Kidney tubule cell (primary cell): ENCODE data around the gene SLC38A9.
"Not testable (repeated sequence)": the region's sequence is repeated elsewhere in the genome, so short reads cannot be mapped to it uniquely, and the experiment has no call there.

ENCODE experiments used
- DNase-seq: peaks from one replicate; pipeline ENCODE4 v3.0.0-alpha.2; 2018; ENCODE audit warnings: low spot score

The SLC38A9 gene

DNA sequence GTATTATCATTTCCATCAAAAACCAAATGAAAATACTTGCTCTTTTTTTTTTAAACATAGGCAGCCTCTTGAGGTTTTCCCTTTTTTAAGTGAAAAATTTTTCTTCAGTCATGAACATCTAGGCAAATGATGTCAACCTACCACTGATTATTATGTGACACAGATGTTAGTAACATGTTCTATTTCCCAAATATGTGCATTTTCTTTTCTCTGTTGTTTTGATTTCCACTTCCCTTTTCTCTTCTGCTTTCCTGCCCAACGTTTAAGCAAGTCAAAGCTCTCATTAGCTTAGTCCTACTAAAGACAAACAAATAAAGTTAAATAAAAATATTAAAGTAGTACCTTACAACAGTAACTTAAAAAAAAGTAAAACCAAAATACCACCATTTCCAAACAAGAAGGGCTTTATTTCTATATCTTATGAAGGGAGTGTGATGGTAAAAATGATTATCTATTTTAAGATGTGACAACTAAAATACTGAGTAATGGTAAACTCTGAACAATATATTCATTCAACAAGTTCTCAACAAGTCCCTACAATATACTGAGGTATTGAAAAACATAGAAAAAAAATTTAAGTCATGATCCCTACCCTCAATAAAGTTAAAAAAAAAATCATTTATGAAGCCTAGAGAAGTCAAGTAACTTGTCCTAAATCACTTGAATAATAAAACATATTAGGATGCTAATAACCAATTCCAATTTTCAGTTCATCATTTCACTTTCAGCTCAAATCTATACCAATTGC, 9.4 kb downstream of the SLC38A9 start:
- DNase-seq = no peak

DNA sequence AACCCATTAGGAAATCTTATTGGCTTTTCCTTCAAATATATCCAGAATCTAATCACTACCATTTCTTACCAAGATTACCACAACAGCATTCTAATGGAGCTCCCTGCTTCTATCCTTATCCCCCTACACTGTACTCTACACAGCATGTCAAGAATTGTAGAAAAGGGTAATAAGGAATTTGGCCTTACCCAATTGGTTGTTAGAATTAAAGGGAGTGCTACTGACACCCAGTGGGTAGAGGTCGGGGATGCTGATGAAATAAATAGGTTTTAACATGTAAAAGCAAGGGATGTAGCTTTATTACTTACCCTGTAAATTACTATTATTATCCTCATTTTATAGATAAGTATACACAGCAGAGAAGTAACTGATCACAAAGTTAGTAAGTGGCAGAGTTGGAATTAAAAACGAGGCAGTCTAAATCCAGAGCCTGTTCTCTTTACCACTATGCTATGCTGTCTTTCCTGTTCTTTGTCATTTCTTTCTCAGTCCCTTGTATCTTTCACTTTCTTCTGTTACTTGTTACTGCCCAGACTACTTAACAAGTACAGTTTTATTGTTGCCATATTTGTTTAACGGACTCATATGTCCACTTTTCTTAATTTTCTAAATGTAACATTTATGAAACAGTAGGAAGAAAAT, 10.5 kb downstream of the SLC38A9 start:
- DNase-seq = no peak

GRCh38 chr5:55700745-55701144, 11.4 kb downstream of the SLC38A9 start:
- DNase-seq = no peak

DNA sequence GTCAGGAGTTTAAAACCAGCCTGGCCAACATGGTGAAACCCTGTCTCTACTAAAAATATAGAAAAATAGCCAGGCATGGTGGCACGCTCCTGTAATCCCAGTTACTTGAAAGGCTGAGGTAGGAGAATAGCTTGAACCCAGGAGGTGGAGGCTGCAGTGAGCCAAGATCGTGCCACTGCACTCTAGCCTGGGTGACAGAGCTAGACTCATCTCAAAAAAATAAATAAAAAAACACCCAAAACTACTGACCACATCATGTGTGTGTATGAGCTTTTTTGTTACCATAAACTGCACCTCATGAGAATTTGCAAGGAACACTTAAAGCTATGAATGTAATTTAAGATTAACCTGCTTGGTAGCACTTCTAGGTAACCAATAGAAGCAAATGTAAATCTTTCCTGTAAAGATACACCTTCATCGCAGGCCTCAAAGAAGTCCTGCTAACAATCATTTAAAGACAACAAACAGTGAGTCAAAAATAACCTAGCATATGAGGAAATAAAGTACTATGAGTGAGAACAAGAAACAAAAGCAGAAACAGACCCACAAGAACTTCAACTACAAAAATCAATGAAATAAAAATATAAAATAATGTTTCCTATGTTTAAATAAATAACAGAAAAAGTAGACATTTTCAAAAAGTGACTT, 13.0 kb downstream of the SLC38A9 start:
- no peak for DNase-seq

- DNase-seq = not testable (repeated sequence)
These were observed 15.4 kb downstream of the SLC38A9 start for GRCh38 chr5:55696704-55697103.

GRCh38 chr5:55694152-55694830, 17.8 kb downstream of the SLC38A9 start:
- peak; percentile 53 for DNase-seq

DNA sequence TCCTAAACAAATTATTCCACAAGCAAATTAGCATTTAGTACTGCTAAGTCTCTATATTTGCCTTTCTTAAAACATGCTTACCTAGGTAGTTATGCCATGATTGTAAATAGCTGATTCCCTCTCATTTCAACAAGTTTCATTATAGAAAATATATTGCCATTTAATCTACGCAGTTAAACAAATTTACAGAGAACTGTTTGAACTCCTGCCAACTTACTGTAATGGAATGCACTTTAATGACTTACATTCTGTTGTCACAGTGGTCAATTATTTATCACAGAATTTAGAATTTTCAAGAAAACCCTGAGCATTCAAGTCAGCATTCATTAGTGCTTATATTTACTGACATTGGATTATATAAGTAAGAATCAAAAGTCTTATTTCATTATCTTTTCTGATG, 19.6 kb downstream of the SLC38A9 start:
- peak; percentile 45 for DNase-seq

- DNase-seq = no peak
These were observed 20.1 kb downstream of the SLC38A9 start for GRCh38 chr5:55692106-55692417.

GRCh38 chr5:55691265-55692105, 20.6 kb downstream of the SLC38A9 start:
- DNase-seq = peak; percentile 55

GRCh38 chr5:55682071-55682470, 30.1 kb downstream of the SLC38A9 start:
- no peak for DNase-seq

GRCh38 chr5:55681301-55681700, 30.8 kb downstream of the SLC38A9 start:
- no peak for DNase-seq

- no peak for DNase-seq
These were observed 31.8 kb downstream of the SLC38A9 start for GRCh38 chr5:55680353-55680752.

- DNase-seq = no peak
These were observed 32.6 kb downstream of the SLC38A9 start for GRCh38 chr5:55679556-55679955.

GRCh38 chr5:55675119-55675518, 37.0 kb downstream of the SLC38A9 start:
- DNase-seq = no peak

DNA sequence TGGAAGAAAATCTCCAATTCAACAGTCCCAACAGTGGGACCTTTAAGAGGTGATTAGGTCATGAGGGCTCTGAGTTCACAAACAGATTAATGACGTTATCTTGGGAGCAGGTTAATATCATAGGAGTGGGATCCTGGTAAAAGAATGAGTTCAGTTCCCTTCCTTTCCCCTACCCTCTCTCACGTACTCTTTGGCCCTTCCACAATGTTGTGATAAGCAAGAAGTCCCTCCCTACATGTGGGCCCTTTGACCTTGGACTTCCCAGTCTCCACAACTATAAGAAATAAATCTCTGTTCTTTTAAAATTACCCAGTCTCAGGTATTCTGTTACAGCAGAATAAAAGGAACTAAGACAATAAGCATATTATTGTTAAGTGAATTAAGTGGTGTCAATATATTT, 37.8 kb downstream of the SLC38A9 start:
- DNase-seq = no peak

GRCh38 chr5:55672477-55672911, 39.6 kb downstream of the SLC38A9 start:
- peak; percentile 5 for DNase-seq

GRCh38 chr5:55671975-55672374, 40.1 kb downstream of the SLC38A9 start:
- no peak for DNase-seq

- DNase-seq = peak; percentile 92
These were observed 43.8 kb downstream of the SLC38A9 start for GRCh38 chr5:55668356-55668755.

GRCh38 chr5:55667938-55668337, 44.2 kb downstream of the SLC38A9 start:
- no peak for DNase-seq

DNA sequence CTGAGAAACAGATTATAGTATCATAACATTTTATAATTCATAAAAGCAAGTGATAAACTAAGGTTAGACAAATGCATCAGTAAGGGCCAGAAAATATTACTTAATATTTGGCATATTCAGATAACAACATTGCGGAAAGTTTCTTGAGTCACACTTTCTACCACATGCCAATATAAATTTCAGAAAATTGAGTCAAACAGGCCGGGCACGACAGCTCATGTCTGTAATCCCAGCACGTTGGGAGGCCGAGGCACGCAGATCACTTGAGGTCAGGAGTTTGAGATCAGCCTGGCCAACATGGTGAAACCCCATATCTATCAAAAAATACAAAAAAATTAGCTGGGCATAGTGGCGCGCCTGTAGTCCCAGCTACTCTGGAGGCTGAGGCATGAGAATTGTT, 47.1 kb downstream of the SLC38A9 start:
- DNase-seq = no peak

DNA sequence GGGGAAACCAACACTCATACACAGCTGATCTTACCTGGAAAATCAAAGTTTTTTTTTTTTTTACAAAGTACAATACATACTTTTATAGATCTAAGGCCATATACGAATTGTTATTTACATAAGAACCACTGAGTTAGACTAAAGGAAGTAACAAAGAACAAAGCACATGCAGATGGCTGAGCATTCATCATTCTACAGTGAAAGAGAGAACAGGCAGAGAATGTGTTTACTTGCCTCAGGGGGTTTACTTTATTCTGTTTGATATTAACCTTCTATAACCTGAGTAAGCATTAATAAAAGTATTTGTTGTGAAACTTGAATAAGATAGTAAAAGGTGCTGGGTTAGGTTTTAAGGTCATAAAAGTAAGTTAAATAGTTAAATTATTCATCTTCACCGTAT, 54.7 kb downstream of the SLC38A9 start:
- DNase-seq = no peak

- DNase-seq = peak; percentile 19
These were observed 61.7 kb downstream of the SLC38A9 start for GRCh38 chr5:55650386-55650785.
